A549 (cell line): ENCODE results near the gene CFAP58. TPM values are rescaled to one million over a fixed set of nuclear protein-coding genes. Genes with fewer than 3 reads are reported as not detected.

Source experiments
- ATAC-seq, 2 experiments: fragments of 200-7000 bp in 1 of 2; fragments of >200 bp in 1 of 2; cut with Nextera tagmentation in 1 of 2; cut with Tn5 transposase in 1 of 2; 3 replicates each; pipeline versions ENCODE4 v1.8.0 to v1.9.1; 2018 to 2020; ENCODE audit warnings: mild to moderate bottlenecking in 1 of 2, moderate library complexity in 1 of 2
- CTCF ChIA-PET: fragments of 300-600 bp; sonication (Branson Sonifier 250); formaldehyde crosslinking; extraction: SDS; loops from one replicate; lab custom pipeline; 2021; ENCODE audit warnings: antibody characterized with exemption, inconsistent platforms; lab: Yijun Ruan, JAX
- POLR2A ChIA-PET: fragments of 350-600 bp; formaldehyde crosslinking; extraction: SDS; loops from one replicate; lab custom pipeline; 2021; ENCODE audit warnings: antibody characterized with exemption, inconsistent platforms; lab: Yijun Ruan, JAX
- DNase-seq, 2 experiments: peaks; one replicate each; pipeline versions ENCODE4 v3.0.0 to v3.0.0-alpha.2; 2011 to 2016; ENCODE audit warnings: low read depth in 1 of 2, low spot score in 1 of 2
- FAIRE-seq: peaks from 2 replicates; lab custom pipeline; 2011; peaks lifted over from hg19 to GRCh38; lab: Jason Lieb, UNC
- H3K27ac ChIP-seq, 2 experiments: fragments of >200 bp; sonication (Bioruptor Twin); formaldehyde crosslinking; 3 replicates each; pipeline ENCODE4 v1.5.1; 2016 to 2017
- H3K4me1 ChIP-seq: fragments of >200 bp; sonication (Bioruptor Twin); formaldehyde crosslinking; 3 replicates; pipeline ENCODE4 v1.6.1; 2016
- H3K4me2 ChIP-seq: fragments of >200 bp; sonication (Bioruptor Twin); formaldehyde crosslinking; 3 replicates; pipeline ENCODE4 v1.6.1; 2016
- H3K4me3 ChIP-seq: fragments of >200 bp; sonication (Bioruptor Twin); formaldehyde crosslinking; 3 replicates; pipeline ENCODE4 v1.5.1; 2016
- H3K9me3 ChIP-seq: fragments of >200 bp; sonication (Bioruptor Twin); formaldehyde crosslinking; 3 replicates; pipeline ENCODE4 v1.6.1; 2016
- CBX2 ChIP-seq: fragments of 200-600 bp; sonication (generic); IDR thresholded peaks from 2 replicates; pipeline ENCODE4 v1.6.1; 2016; ENCODE audit warnings: low read depth, mild to moderate bottlenecking, borderline replicate concordance
- CHD2 ChIP-seq: fragments of 150-350 bp; IDR thresholded peaks from 2 replicates; pipeline ENCODE4 v1.6.1; 2014; ENCODE audit warnings: low read length; ENCODE audit not compliant: partially characterized antibody
- EHF ChIP-seq: fragments of 250-450 bp; sonication (Bioruptor Pico); IDR thresholded peaks from 2 replicates; pipeline ENCODE4 v1.5.0; 2020; ENCODE audit warnings: mild to moderate bottlenecking
- EHMT2 ChIP-seq: fragments of 200-600 bp; sonication (generic); IDR thresholded peaks from 2 replicates; pipeline ENCODE4 v1.6.1; 2016; ENCODE audit warnings: antibody characterized with exemption, low read depth, mild to moderate bottlenecking, moderate library complexity
- ESRRA ChIP-seq: fragments of 150-350 bp; IDR thresholded peaks from 2 replicates; pipeline ENCODE4 v1.6.1; 2014; ENCODE audit warnings: mild to moderate bottlenecking, low read length, borderline replicate concordance
- FOSB ChIP-seq: fragments of 250-450 bp; sonication (Bioruptor Pico); IDR thresholded peaks from 2 replicates; pipeline ENCODE4 v1.5.0; 2020; ENCODE audit warnings: mild to moderate bottlenecking, moderate library complexity
- HDAC2 ChIP-seq: fragments of 200-600 bp; sonication (generic); IDR thresholded peaks from 2 replicates; pipeline ENCODE4 v1.6.1; 2016
- HEYL ChIP-seq: fragments of 250-450 bp; sonication (Bioruptor Pico); IDR thresholded peaks from 2 replicates; pipeline ENCODE4 v1.8.0; 2021; ENCODE audit warnings: mild to moderate bottlenecking, moderate library complexity
- HOXA7 ChIP-seq: fragments of 250-450 bp; sonication (Bioruptor Pico); IDR thresholded peaks from 2 replicates; pipeline ENCODE4 v1.5.0; 2020; ENCODE audit warnings: mild to moderate bottlenecking, moderate library complexity
- HOXB13 ChIP-seq: fragments of 250-450 bp; sonication (Bioruptor Pico); IDR thresholded peaks from 2 replicates; pipeline ENCODE4 v1.5.0; 2020; ENCODE audit warnings: low read depth, mild to moderate bottlenecking, moderate library complexity
- JUNB ChIP-seq: fragments of >200 bp; sonication (Bioruptor Twin); formaldehyde crosslinking; IDR thresholded peaks from 2 replicates; pipeline ENCODE4 v1.6.1; 2016
- KDM5A ChIP-seq: fragments of 200-600 bp; sonication (generic); IDR thresholded peaks from 2 replicates; pipeline ENCODE4 v1.6.1; 2016; ENCODE audit warnings: antibody characterized with exemption, mild to moderate bottlenecking
- MYC ChIP-seq: IDR thresholded peaks from 2 replicates; pipeline ENCODE4 v1.6.1; 2012; ENCODE audit warnings: mild to moderate bottlenecking, inconsistent platforms, low read length, improper control_type of control experiment, borderline replicate concordance
- NPAS2 ChIP-seq: fragments of 250-450 bp; sonication (Bioruptor Pico); IDR thresholded peaks from 2 replicates; pipeline ENCODE4 v1.8.0; 2022; ENCODE audit warnings: mild to moderate bottlenecking, moderate library complexity, borderline replicate concordance
- NR3C1 ChIP-seq: fragments of >200 bp; sonication (Bioruptor Twin); formaldehyde crosslinking; IDR thresholded peaks from 3 replicates; pipeline ENCODE4 v1.6.1; 2017
- POLR2AphosphoS2 ChIP-seq: conservative IDR thresholded peaks from 2 replicates; pipeline ENCODE4 v1.6.1; 2012; ENCODE audit warnings: low read length, improper control_type of control experiment, inconsistent platforms
- RAD21 ChIP-seq, 2 experiments: fragments of >200 bp in 1 of 2; sonication (Bioruptor Twin) in 1 of 2; formaldehyde crosslinking in 1 of 2; IDR thresholded peaks in 1 of 2; conservative IDR thresholded peaks in 1 of 2; 2 replicates in 1 of 2; 3 replicates in 1 of 2; pipeline ENCODE4 v1.6.1; 2012 to 2018; ENCODE audit warnings: inconsistent platforms in 1 of 2
- RARB ChIP-seq: fragments of 250-450 bp; sonication (Bioruptor Pico); IDR thresholded peaks from 2 replicates; pipeline ENCODE4 v1.8.0; 2021; ENCODE audit warnings: mild to moderate bottlenecking, moderate library complexity
- RCOR1 ChIP-seq: fragments of 150-350 bp; IDR thresholded peaks from 2 replicates; pipeline ENCODE4 v1.6.1; 2014; ENCODE audit warnings: antibody characterized with exemption, low read length, low read depth
- RNF2 ChIP-seq: fragments of 200-600 bp; sonication (generic); IDR thresholded peaks from 2 replicates; pipeline ENCODE4 v1.6.1; 2016; ENCODE audit warnings: low read depth, mild to moderate bottlenecking, antibody characterized with exemption, moderate library complexity, borderline replicate concordance
- SMC3 ChIP-seq: fragments of >200 bp; sonication (Bioruptor Twin); formaldehyde crosslinking; IDR thresholded peaks from 3 replicates; pipeline ENCODE4 v1.6.1; 2018; ENCODE audit warnings: inconsistent platforms
- TP53 ChIP-seq: fragments of 250-450 bp; sonication (Bioruptor Pico); IDR thresholded peaks from 2 replicates; pipeline ENCODE4 v1.5.0; 2021; ENCODE audit warnings: mild to moderate bottlenecking, moderate library complexity
- ZC3H11A ChIP-seq: fragments of 450-650 bp; IDR thresholded peaks from 2 replicates; pipeline ENCODE4 v1.6.1; 2014; ENCODE audit warnings: antibody characterized with exemption, mild to moderate bottlenecking
- ZSCAN20 ChIP-seq: fragments of 250-450 bp; sonication (Bioruptor Pico); IDR thresholded peaks from 2 replicates; pipeline ENCODE4 v1.8.0; 2022; ENCODE audit warnings: mild to moderate bottlenecking, moderate library complexity
- WGBS: methylation state at CpG from one replicate; pipeline ENCODE4 v1.1.6; 2017; ENCODE audit errors: missing lambda C conversion rate; 5-methylcytosine and 5-hydroxymethylcytosine counted together
- polyA minus RNA-seq: library from RNA; depleted of rRNA, polyadenylated mRNA; stranded (reverse); fragments of >200 nt; gene quantifications from 2 replicates; pipeline ENCODE4 v1.2.3, GENCODE V29; 2011; rRNA and poly(A)+ RNA removed
- polyA plus RNA-seq, 4 experiments: library from polyadenylated mRNA; depleted of rRNA in 3 of 4; stranded (reverse); fragments of >200 nt; fragmentation: RNase III in 1 of 4; extraction: RNeasy Plus Mini Kit Qiagen cat#74134 plus additional on column Dnase treatment in 1 of 4; gene quantifications; 2 replicates in 3 of 4; 3 replicates in 1 of 4; pipeline ENCODE4 v1.2.3, GENCODE V29; 2011 to 2017
- TF ChIP-seq, protein P1 (sequence below): fragments of 250-450 bp; sonication (Bioruptor Pico); IDR thresholded peaks from 2 replicates; pipeline ENCODE4 v1.5.0; 2020; ENCODE audit warnings: low read depth, mild to moderate bottlenecking, moderate library complexity
- TF ChIP-seq, protein P2 (sequence below): IDR thresholded peaks from 2 replicates; pipeline ENCODE4 v1.6.1; 2012
- TF ChIP-seq, protein P3 (sequence below): fragments of >200 bp; sonication (Bioruptor Twin); formaldehyde crosslinking; IDR thresholded peaks from 3 replicates; pipeline ENCODE4 v1.6.1; 2016
- TF ChIP-seq, protein P4 (sequence below): fragments of 150-350 bp; IDR thresholded peaks from 2 replicates; pipeline ENCODE4 v1.6.1; 2014; ENCODE audit warnings: low read depth, mild to moderate bottlenecking, low read length
- TF ChIP-seq, protein P5 (sequence below): fragments of >200 bp; sonication (Bioruptor Twin); formaldehyde crosslinking; IDR thresholded peaks from 3 replicates; pipeline ENCODE4 v1.5.1; 2016
- TF ChIP-seq, protein P6 (sequence below): IDR thresholded peaks from 2 replicates; pipeline ENCODE4 v1.6.1; 2012

The CFAP58 gene, protein sequence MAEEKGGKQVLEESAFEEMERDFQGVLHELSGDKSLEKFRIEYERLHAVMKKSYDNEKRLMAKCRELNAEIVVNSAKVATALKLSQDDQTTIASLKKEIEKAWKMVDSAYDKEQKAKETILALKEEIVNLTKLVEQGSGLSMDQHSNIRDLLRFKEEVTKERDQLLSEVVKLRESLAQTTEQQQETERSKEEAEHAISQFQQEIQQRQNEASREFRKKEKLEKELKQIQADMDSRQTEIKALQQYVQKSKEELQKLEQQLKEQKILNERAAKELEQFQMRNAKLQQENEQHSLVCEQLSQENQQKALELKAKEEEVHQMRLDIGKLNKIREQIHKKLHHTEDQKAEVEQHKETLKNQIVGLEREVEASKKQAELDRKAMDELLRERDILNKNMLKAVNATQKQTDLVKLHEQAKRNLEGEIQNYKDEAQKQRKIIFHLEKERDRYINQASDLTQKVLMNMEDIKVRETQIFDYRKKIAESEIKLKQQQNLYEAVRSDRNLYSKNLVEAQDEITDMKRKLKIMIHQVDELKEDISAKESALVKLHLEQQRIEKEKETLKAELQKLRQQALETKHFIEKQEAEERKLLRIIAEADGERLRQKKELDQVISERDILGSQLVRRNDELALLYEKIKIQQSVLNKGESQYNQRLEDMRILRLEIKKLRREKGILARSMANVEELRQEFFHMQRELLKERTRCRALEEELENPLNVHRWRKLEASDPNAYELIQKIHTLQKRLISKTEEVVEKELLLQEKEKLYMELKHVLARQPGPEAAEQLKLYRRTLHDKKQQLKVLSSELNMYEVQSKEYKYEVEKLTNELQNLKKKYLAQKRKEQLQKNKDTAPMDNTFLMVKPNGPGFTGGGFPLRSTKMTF
- polyA plus RNA-seq (2011; rRNA removed) (0.16 and 0.22 TPM in 2 replicates), polyA plus RNA-seq (2017; fragmentation: RNase III; extraction: RNeasy Plus Mini Kit Qiagen cat#74134 plus additional on column Dnase treatment) (0.17 to 0.32 TPM (median 0.25 TPM) in 3 replicates), polyA minus RNA-seq (0.50 TPM in 1 of 2 replicates, not detected in the other)
- polyA plus RNA-seq (2012; cell fraction: cytosol; rRNA removed) = 0.03 and 0.12 TPM in 2 replicates
- polyA plus RNA-seq (2012; cell fraction: nucleus; rRNA removed) = 0.07 TPM in 1 of 2 replicates, not detected in the other

DNA sequence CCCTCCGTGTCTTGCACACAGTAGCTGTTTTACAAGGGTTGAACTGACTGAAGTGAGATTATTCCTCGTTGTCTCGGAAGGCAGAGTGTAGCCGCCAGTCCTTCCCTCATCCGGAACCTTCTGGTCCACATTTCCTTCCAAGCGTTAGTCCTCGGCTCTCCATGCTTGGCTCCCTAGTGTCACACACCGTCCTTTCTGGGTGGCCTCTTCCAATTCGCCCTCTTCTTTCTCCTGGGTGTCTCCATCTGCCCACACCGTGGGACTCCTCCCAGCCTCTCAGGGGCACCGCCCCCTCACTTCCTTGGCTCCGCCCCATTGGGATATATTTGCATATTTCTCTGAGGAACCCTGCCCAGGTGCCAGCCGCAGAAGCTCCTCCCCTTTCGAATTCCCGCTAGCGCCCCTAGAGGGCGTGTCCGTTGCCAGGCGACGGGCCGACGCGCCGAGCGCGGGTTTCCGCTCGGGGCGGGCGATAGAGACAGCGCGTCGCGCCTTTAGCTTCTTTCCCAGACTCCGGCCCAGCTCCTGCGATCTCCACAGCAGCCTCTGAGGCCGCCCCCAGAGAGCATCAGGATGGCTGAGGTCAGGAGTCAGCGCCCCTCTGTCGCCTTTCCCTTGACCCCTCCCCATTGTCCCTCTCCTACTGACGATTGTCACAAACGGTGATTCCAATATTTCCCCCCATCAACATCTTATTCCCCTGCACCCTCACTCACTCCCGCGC lies at the start of gene CFAP58:
CFAP58 (plus strand) TSS at position 509 of the 724 bp plus-strand sequence; CDS start at position 574, 65 bp downstream.
- 2% methylated on average over 43 of the region's 43 CpGs for WGBS
- Histone ChIP-seq H3K4me1 (peaks cover 20% of the 10 kb centered on the region), H3K4me3 (peak within 1 kb of the TSS; percentile 48), H3K4me2 (peak within 1 kb of the TSS; percentile 89), H3K9me3 (no peaks in the 10 kb centered on the region), H3K27ac (peak within 1 kb of the TSS; percentile 25 to 64; a peak in 4 of 6 replicates)
- FAIRE-seq = no peak
- CTCF ChIA-PET = interaction anchor here (0.6 to 13.2 kb wide), 24 partner anchors 8 to 442 kb away, joined by 3 to 339 read pairs (median 4); partner anchors contain the start of genes GSTO2 and ITPRIP
- DNase-seq = peak; percentile 85 to 90
- ATAC-seq = peak; percentile 88 to 97
- POLR2A ChIA-PET = interaction anchor here (1.0 to 1.3 kb wide), 3 partner anchors 15 to 85 kb away, joined by 4 to 5 read pairs (median 4); partner anchors contain the start of genes GSTO2 and ITPRIP
- no peak for TF ChIP-seq EHF
- no peak for TF ChIP-seq ZSCAN20 (CRISPR knock-in tag)
- TF ChIP-seq, protein P1, sequence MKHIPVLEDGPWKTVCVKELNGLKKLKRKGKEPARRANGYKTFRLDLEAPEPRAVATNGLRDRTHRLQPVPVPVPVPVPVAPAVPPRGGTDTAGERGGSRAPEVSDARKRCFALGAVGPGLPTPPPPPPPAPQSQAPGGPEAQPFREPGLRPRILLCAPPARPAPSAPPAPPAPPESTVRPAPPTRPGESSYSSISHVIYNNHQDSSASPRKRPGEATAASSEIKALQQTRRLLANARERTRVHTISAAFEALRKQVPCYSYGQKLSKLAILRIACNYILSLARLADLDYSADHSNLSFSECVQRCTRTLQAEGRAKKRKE = no peak
- TF ChIP-seq NR3C1 = no peak
- TF ChIP-seq, protein P2, sequence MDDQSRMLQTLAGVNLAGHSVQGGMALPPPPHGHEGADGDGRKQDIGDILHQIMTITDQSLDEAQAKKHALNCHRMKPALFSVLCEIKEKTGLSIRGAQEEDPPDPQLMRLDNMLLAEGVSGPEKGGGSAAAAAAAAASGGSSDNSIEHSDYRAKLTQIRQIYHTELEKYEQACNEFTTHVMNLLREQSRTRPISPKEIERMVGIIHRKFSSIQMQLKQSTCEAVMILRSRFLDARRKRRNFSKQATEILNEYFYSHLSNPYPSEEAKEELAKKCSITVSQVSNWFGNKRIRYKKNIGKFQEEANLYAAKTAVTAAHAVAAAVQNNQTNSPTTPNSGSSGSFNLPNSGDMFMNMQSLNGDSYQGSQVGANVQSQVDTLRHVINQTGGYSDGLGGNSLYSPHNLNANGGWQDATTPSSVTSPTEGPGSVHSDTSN = no peak
- TF ChIP-seq POLR2AphosphoS2 = no peak
- TF ChIP-seq HDAC2 = no peak
- TF ChIP-seq HEYL (CRISPR knock-in tag) = no peak
- no peak for TF ChIP-seq JUNB
- no peak for TF ChIP-seq RCOR1
- TF ChIP-seq TP53 (CRISPR knock-in tag) = no peak
- no peak for TF ChIP-seq FOSB
- no peak for TF ChIP-seq NPAS2
- TF ChIP-seq, protein P3, sequence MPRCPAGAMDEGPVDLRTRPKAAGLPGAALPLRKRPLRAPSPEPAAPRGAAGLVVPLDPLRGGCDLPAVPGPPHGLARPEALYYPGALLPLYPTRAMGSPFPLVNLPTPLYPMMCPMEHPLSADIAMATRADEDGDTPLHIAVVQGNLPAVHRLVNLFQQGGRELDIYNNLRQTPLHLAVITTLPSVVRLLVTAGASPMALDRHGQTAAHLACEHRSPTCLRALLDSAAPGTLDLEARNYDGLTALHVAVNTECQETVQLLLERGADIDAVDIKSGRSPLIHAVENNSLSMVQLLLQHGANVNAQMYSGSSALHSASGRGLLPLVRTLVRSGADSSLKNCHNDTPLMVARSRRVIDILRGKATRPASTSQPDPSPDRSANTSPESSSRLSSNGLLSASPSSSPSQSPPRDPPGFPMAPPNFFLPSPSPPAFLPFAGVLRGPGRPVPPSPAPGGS = no peak
- TF ChIP-seq, protein P4, sequence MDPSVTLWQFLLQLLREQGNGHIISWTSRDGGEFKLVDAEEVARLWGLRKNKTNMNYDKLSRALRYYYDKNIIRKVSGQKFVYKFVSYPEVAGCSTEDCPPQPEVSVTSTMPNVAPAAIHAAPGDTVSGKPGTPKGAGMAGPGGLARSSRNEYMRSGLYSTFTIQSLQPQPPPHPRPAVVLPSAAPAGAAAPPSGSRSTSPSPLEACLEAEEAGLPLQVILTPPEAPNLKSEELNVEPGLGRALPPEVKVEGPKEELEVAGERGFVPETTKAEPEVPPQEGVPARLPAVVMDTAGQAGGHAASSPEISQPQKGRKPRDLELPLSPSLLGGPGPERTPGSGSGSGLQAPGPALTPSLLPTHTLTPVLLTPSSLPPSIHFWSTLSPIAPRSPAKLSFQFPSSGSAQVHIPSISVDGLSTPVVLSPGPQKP = no peak
- TF ChIP-seq, protein P5, sequence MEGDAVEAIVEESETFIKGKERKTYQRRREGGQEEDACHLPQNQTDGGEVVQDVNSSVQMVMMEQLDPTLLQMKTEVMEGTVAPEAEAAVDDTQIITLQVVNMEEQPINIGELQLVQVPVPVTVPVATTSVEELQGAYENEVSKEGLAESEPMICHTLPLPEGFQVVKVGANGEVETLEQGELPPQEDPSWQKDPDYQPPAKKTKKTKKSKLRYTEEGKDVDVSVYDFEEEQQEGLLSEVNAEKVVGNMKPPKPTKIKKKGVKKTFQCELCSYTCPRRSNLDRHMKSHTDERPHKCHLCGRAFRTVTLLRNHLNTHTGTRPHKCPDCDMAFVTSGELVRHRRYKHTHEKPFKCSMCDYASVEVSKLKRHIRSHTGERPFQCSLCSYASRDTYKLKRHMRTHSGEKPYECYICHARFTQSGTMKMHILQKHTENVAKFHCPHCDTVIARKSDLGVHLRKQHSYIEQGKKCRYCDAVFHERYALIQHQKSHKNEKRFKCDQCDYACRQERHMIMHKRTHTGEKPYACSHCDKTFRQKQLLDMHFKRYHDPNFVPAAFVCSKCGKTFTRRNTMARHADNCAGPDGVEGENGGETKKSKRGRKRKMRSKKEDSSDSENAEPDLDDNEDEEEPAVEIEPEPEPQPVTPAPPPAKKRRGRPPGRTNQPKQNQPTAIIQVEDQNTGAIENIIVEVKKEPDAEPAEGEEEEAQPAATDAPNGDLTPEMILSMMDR = peak; percentile 74
- TF ChIP-seq EHMT2 = no peak
- no peak for TF ChIP-seq ZC3H11A
- no peak for TF ChIP-seq CHD2
- no peak for TF ChIP-seq HOXA7 (CRISPR knock-in tag)
- TF ChIP-seq RAD21 (conservative IDR thresholded peaks at IDR 0.05 in 1 of 2, IDR thresholded peaks at IDR 0.05 in 1 of 2) = no peak
- no peak for TF ChIP-seq SMC3
- TF ChIP-seq RARB (CRISPR knock-in tag) = no peak
- no peak for TF ChIP-seq ESRRA
- no peak for TF ChIP-seq MYC
- TF ChIP-seq RNF2 = peak; percentile 85; the same call in 1 of the 2 replicates
- TF ChIP-seq HOXB13 (CRISPR knock-in tag) = no peak
- no peak for TF ChIP-seq KDM5A
- TF ChIP-seq, protein P6, sequence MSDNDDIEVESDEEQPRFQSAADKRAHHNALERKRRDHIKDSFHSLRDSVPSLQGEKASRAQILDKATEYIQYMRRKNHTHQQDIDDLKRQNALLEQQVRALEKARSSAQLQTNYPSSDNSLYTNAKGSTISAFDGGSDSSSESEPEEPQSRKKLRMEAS = peak; percentile 77
- no peak for TF ChIP-seq CBX2
